GM08714 (cell line): ENCODE measurements around the gene ABHD6.

ENCODE experiments used
- H3K4me3 ChIP-seq: fragments of 200-500 bp; sonication (Bioruptor generic); 2 replicates; pipeline ENCODE4 v1.5.1; 2014; ENCODE audit warnings: mild to moderate bottlenecking, low read length, inconsistent platforms
- ZNF274 ChIP-seq: IDR thresholded peaks from 2 replicates; pipeline ENCODE4 v1.6.1; 2012; ENCODE audit warnings: mild to moderate bottlenecking, low read depth, low read length

Gene ABHD6, protein sequence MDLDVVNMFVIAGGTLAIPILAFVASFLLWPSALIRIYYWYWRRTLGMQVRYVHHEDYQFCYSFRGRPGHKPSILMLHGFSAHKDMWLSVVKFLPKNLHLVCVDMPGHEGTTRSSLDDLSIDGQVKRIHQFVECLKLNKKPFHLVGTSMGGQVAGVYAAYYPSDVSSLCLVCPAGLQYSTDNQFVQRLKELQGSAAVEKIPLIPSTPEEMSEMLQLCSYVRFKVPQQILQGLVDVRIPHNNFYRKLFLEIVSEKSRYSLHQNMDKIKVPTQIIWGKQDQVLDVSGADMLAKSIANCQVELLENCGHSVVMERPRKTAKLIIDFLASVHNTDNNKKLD

DNA sequence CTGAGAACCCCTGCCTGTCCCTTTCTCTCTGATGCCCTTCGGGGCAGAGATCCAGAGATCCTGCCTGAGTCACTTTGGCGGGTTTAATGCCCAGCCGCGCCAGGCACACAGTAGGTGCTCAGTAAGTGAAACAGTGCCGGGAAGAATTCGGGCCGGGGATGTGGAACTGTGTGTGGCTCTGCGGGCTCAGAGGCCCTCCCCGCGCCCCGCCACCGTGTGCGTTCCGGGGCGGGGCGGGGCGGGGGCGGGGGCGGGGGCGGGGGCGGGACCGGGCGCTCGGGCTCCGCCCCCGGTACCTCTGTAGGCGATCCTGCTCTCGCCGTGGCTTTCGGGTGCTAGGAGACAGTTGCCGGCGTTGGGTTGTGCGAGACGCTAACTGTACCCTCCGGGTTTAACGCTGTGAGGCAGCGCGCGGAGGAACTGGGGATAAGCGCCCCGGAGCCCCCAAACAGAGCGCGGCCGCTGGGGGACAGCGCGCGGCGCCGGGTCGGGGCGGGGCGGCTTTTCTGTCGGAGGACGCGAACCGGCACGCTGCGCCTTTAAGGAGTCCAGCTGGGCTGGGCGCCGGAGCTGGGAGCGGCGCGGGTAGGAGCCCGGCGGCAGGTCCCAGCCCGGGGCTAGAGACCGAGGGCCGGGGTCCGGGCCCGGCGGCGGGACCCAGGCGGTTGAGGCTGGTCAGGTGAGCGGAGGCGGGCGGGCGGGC, at the start of gene ABHD6:
ABHD6 (plus strand) TSS at position 555 of the 703 bp plus-strand sequence. CDS start 18,795 bp downstream, outside the sequence.
- no peak for TF ChIP-seq ZNF274
- H3K4me3 ChIP-seq, result peak within 1 kb of the TSS; percentile 80

DNA sequence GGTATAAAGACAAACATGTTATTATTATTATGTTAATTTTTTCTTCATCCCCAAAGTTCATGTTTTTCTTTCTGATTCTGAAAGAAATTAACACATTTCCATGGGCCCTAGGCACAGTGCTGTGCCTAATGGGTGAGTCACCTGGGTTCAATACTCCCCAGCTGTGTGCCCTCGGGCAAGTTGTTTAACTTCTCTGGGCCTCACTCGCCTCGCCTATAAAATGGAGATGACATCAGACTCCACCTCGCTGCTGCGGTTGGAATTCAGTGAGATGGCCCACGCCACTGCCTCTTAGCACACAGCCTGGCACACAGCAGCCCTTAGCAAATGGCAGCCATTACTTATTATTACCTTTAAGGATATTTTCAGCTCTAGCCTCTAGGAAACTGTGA, 49.4 kb upstream of the ABHD6 start:
- no peak overlapping the region for H3K4me3 ChIP-seq
- no peak for TF ChIP-seq ZNF274

GRCh38 chr3:58188921-58189451, 48.6 kb upstream of the ABHD6 start:
- no peak for TF ChIP-seq ZNF274
- no peak overlapping the region for H3K4me3 ChIP-seq

DNA sequence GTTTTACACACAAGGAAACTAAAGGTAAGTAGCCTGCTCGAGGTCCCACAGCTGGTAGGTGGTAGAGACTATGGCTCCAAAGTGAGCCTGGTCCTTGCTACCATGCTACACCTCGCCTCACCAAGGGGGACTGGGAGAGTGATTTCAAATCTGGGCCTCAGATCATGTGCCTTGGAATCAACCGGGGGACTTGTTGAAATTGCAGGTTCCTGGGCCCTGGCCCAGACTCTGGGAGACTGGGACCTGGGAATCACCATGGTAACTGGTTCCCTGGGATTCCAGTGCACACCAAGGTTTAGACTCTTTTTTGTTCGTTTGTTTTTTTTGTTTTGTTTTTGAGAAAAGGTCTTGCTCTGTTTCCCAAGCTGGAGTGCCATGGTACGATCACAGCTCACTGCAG, 47.9 kb upstream of the ABHD6 start:
- no peak overlapping the region for H3K4me3 ChIP-seq
- TF ChIP-seq ZNF274, result no peak

GRCh38 chr3:58190291-58190690, 47.3 kb upstream of the ABHD6 start:
- H3K4me3 ChIP-seq, result no peak overlapping the region
- no peak for TF ChIP-seq ZNF274

- TF ChIP-seq ZNF274, result no peak
- no peak overlapping the region for H3K4me3 ChIP-seq
Observed at GRCh38 chr3:58190882-58191281, 46.7 kb upstream of the ABHD6 start.

GRCh38 chr3:58191361-58191991, 46.1 kb upstream of the ABHD6 start:
- no peak for TF ChIP-seq ZNF274
- H3K4me3 ChIP-seq, result no peak overlapping the region

DNA sequence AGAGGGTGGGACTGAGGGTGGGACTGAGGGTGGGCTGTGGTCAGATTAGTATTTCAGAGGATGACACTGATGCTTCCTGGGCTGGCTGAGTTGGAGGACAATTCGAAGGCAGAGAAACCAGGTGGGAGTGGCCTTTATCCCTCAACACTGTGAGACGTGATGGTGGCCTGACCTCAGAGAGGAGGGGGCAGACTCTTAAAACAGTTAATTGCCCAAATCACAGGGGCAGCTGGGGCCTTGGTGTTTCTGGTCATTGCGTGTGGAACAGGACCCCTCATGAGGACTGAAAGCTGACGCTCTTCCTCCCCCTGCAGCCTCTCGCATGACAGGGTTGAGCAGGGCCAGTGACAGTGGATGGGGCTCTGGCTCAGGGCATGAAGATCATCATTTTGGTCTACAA, 45.5 kb upstream of the ABHD6 start:
- H3K4me3 ChIP-seq, result no peak overlapping the region
- no peak for TF ChIP-seq ZNF274

DNA sequence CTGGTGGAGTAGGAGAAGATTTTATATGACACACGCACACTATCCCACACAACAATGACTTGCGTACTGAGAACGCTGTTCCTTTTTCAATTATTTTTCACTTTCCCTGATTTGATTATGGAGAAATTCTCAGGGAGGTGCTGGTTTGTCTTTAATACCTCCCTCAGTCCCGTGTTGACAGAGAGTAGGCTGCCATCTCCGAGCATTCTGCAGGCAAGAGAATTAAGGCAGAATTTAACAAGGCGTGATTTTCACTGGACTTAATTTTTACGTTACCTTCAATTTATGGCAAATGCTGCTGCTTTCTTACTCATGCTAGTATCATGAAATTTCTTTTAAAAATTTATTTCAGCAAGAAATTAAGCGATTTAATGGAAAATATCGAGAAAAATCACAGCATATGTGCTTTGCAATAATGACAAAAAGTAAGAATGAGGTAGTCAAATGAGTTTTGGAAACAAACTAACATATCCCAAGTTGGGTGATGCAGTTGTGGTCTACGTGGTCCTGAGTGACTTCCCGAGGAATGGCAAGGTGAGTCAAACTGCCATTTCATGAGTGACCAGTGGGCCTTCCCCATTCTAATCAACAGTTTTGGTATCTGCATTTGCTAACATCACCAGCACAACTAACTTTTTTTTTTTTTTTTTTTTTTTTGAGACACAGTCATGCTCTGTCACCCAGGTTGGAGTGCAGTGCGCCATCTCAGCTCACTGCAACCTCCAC, 43.7 kb upstream of the ABHD6 start:
- no peak for TF ChIP-seq ZNF274

DNA sequence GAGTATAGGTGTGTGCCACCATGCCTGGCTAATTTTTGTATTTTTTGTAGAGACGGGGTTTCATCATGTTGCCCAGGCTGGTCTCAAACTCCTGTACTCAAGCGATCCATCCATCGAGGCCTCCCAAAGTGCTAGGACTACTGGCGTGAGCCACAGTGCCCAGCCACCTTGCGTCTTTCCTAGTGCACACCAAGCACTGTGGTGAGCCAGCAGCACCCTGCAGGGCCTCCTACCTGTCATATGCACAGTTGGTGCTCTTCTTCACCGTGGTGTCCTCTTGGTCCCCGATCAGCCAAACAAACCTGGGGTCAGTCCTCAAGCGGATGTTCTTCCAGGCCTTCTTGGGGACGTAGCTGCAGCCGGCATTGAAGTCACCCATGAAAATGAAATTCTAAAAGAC, 40.0 kb upstream of the ABHD6 start:
- no peak overlapping the region for H3K4me3 ChIP-seq
- TF ChIP-seq ZNF274, result no peak

More for the DNA sequence above, 43.7 kb upstream of the ABHD6 start:
- H3K4me3 ChIP-seq, result no peak overlapping the region

GRCh38 chr3:58198362-58198761, 39.2 kb upstream of the ABHD6 start:
- H3K4me3 ChIP-seq, result no peak overlapping the region
- TF ChIP-seq ZNF274, result no peak

DNA sequence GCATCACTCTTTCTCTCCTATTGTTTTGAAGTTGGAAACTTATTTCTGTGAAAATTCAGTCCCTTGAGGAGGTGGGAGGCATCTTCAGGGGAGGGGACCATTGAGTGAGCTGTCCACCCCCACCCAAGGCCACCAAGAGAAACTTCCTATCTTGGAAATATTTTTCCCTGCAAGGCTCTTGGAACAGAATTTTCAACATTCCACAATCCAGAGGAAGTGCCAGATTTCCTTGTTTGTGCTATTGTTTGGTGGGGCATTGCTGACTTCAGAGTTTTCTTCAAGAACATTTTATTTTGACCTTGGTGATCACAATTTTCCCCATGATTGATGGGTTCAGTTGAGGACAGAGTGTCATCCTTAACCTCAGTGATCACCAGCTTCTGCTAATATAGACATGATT, 38.8 kb upstream of the ABHD6 start:
- no peak for TF ChIP-seq ZNF274
- no peak overlapping the region for H3K4me3 ChIP-seq

- no peak for TF ChIP-seq ZNF274
- H3K4me3 ChIP-seq, result no peak overlapping the region; the same call in 1 of the 2 replicates
Observed at GRCh38 chr3:58200121-58200709, 37.4 kb upstream of the ABHD6 start.
